ENCODE measurements around the gene ASCC1. TPM values are rescaled to one million over a fixed set of nuclear protein-coding genes. Genes with fewer than 3 reads are reported as not detected.

Gene ASCC1
- total RNA-seq, 3 donors from 2014 or later (not counting 1 experiment from before 2014, with no cell fraction given) = 26.0 to 35.2 (median 29.3) TPM

DNA sequence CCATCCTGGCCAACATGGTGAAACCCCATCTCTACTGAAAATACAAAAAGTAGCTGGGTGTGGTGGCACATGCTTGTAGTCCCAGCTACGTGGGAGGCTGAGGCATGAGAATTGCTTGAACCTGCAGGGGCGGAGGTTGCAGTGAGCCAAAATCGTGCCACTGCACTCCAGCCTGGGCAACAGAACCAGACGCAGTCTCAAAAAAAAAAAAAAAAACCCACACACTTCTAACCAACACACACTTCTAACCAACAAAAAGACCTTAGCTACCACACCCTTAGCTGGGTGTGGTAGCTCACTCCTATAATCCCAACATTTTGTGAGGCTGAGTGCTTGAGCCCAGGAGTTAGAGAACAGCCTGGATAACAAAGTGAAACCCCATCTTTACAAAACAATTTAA, 93.9 kb downstream of the ASCC1 start:
- WGBS (ENCODE audit: insufficient coverage) = 77% methylated on average over 4 of the region's 4 CpGs
- Histone ChIP-seq H3K4me1 (ENCODE audit: control insufficient read depth, insufficient read depth, low read length) (no peaks in the 10 kb centered on the region), H3K9me3 (ENCODE audit: control insufficient read depth, insufficient read depth, low read length) (no peaks in the 10 kb centered on the region), H3K36me3 (ENCODE audit: control insufficient read depth, insufficient read depth, low read length) (peaks cover 6% of the 10 kb centered on the region), H3K27ac (ENCODE audit: low read length) (no peak overlapping the region), H3K27me3 (ENCODE audit: control insufficient read depth, insufficient read depth, low read length) (no peaks in the 10 kb centered on the region), H3K4me3 (ENCODE audit: low read length) (no peak overlapping the region)
- H3K4me1 Mint-ChIP-seq = peaks cover 0 to 5% of the 10 kb centered on the region in 2 donors
- H3K9me3 Mint-ChIP-seq = no peaks in the 10 kb centered on the region
- ATAC-seq (no peak), DNase-seq (no peak)
- peaks cover 5% of the 10 kb centered on the region for H3K36me3 Mint-ChIP-seq
- no peaks in the 10 kb centered on the region for H3K27me3 Mint-ChIP-seq (ENCODE audit: low read depth in 2 of 2)
- no peak overlapping the region for H3K4me3 Mint-ChIP-seq
- intact Hi-C loops (cut with micrococcal nuclease) = no loop called here
- TF ChIP-seq, protein P1, sequence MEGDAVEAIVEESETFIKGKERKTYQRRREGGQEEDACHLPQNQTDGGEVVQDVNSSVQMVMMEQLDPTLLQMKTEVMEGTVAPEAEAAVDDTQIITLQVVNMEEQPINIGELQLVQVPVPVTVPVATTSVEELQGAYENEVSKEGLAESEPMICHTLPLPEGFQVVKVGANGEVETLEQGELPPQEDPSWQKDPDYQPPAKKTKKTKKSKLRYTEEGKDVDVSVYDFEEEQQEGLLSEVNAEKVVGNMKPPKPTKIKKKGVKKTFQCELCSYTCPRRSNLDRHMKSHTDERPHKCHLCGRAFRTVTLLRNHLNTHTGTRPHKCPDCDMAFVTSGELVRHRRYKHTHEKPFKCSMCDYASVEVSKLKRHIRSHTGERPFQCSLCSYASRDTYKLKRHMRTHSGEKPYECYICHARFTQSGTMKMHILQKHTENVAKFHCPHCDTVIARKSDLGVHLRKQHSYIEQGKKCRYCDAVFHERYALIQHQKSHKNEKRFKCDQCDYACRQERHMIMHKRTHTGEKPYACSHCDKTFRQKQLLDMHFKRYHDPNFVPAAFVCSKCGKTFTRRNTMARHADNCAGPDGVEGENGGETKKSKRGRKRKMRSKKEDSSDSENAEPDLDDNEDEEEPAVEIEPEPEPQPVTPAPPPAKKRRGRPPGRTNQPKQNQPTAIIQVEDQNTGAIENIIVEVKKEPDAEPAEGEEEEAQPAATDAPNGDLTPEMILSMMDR (IDR thresholded peaks at IDR 0.05) = no peak
- no peak overlapping the region for H3K27ac Mint-ChIP-seq

DNA sequence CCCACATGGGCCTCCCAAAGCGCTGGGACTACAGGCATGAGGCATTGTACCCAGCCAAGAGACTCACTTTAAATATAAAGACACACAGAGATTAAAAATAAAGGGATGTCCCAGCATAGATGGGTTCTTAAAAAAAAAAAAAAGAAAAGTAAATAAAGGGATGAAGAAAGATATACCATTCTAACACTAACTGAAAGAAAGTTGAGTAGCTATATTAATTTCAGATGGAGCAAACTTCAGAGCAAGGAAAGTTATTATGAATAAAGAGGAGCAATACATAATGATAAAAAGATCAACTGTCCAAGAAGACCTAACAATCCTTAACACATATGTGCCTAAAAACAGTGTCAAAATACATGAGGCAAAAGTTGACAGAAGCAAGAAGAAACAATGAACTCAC, 94.7 kb downstream of the ASCC1 start:
- no peak for DNase-seq
- Histone ChIP-seq H3K4me1 (ENCODE audit: control insufficient read depth, insufficient read depth, low read length) (no peaks in the 10 kb centered on the region), H3K9me3 (ENCODE audit: control insufficient read depth, insufficient read depth, low read length) (peaks cover 2% of the 10 kb centered on the region), H3K27ac (ENCODE audit: low read length) (no peak overlapping the region), H3K27me3 (ENCODE audit: control insufficient read depth, insufficient read depth, low read length) (no peaks in the 10 kb centered on the region), H3K4me3 (ENCODE audit: low read length) (no peak overlapping the region), H3K36me3 (ENCODE audit: control insufficient read depth, insufficient read depth, low read length) (peaks cover 6% of the 10 kb centered on the region)
- intact Hi-C loops (cut with micrococcal nuclease) = no loop called here
- Mint-ChIP-seq H3K9me3 (peaks cover 2% of the 10 kb centered on the region in 2 donors), H3K36me3 (peaks cover 12% of the 10 kb centered on the region), H3K27ac (no peak overlapping the region), H3K27me3 (ENCODE audit: low read depth in 2 of 2) (no peaks in the 10 kb centered on the region), H3K4me3 (no peak overlapping the region), H3K4me1 (peaks cover 0 to 3% of the 10 kb centered on the region in 2 donors)
- no peak for ATAC-seq
- 100% methylated on average over 1 of the region's 1 CpG for WGBS (ENCODE audit: insufficient coverage)
- TF ChIP-seq, protein P1 (IDR thresholded peaks at IDR 0.05) = no peak

- Mint-ChIP-seq H3K9me3 (peaks cover 2 to 3% of the 10 kb centered on the region in 2 donors), H3K4me3 (no peak overlapping the region), H3K36me3 (peaks cover 30% of the 10 kb centered on the region), H3K27ac (no peak overlapping the region), H3K4me1 (peaks cover 0 to 14% of the 10 kb centered on the region in 2 donors), H3K27me3 (ENCODE audit: low read depth in 2 of 2) (no peaks in the 10 kb centered on the region)
- no peak for DNase-seq
- Histone ChIP-seq H3K4me1 (ENCODE audit: control insufficient read depth, insufficient read depth, low read length) (no peaks in the 10 kb centered on the region), H3K27me3 (ENCODE audit: control insufficient read depth, insufficient read depth, low read length) (no peaks in the 10 kb centered on the region), H3K4me3 (ENCODE audit: low read length) (no peak overlapping the region), H3K36me3 (ENCODE audit: control insufficient read depth, insufficient read depth, low read length) (peaks cover 3% of the 10 kb centered on the region), H3K27ac (ENCODE audit: low read length) (no peak overlapping the region), H3K9me3 (ENCODE audit: control insufficient read depth, insufficient read depth, low read length) (peaks cover 2% of the 10 kb centered on the region)
- ATAC-seq = no peak
- TF ChIP-seq, protein P1 (IDR thresholded peaks at IDR 0.05) = no peak
- 97% methylated on average over 2 of the region's 2 CpGs for WGBS (ENCODE audit: insufficient coverage)
- intact Hi-C loops (cut with micrococcal nuclease) = no loop called here
Measured at GRCh38 chr10:72116372-72116771, 99.7 kb downstream of the ASCC1 start.

All from natural killer cell (primary cell).